Suprapubic skin (tissue), 4 donors: Measurements from ENCODE around the gene TMEM114.

Source experiments
- POLR2A ChIP-seq, 2 donors: fragments of 450-650 bp; IDR thresholded peaks; one replicate each; pipeline ENCODE4 v1.6.1; 2017; ENCODE audit warnings: antibody characterized with exemption in 2 of 2, mild to moderate bottlenecking in 2 of 2, moderate library complexity in 2 of 2
- POLR2AphosphoS5 ChIP-seq, 3 donors: sonication (generic); formaldehyde crosslinking; IDR thresholded peaks; one replicate each; pipeline ENCODE4 v1.6.1; 2017; ENCODE audit warnings: antibody characterized with exemption in 3 of 3
- TF ChIP-seq, protein P1 (sequence below), 2 donors: fragments of 200-600 bp in 1 of 2; fragments of 450-650 bp in 1 of 2; sonication (generic) in 1 of 2; IDR thresholded peaks; one replicate each; pipeline ENCODE4 v1.5.1; 2016 to 2019; ENCODE audit warnings: antibody characterized with exemption in 2 of 2, mild to moderate bottlenecking in 1 of 2, moderate library complexity in 1 of 2

DNA sequence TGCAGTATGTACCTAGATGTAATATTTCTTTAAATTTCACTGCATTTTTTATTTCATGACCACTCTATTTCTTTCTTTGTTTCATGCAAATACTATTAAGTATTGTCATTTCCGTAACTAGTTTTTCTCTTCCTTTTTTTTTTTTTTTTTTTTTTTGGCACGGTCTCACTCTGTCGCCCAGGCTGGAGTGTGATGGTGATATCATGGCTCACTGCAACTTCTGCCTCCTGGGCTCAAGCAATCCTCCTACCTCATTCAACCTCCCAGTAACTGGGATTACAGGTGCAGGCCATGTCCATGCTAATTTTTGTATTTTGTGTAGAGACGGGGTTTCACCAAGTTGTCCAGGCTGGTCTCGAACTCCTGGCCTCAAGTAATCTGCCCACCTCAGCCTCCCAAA lies 70.7 kb downstream of the TMEM114 start:
- TF ChIP-seq POLR2AphosphoS5 (IDR thresholded peaks at IDR 0.05) (no peak), POLR2A (IDR thresholded peaks at IDR 0.05) (no peak)
- TF ChIP-seq, protein P1, sequence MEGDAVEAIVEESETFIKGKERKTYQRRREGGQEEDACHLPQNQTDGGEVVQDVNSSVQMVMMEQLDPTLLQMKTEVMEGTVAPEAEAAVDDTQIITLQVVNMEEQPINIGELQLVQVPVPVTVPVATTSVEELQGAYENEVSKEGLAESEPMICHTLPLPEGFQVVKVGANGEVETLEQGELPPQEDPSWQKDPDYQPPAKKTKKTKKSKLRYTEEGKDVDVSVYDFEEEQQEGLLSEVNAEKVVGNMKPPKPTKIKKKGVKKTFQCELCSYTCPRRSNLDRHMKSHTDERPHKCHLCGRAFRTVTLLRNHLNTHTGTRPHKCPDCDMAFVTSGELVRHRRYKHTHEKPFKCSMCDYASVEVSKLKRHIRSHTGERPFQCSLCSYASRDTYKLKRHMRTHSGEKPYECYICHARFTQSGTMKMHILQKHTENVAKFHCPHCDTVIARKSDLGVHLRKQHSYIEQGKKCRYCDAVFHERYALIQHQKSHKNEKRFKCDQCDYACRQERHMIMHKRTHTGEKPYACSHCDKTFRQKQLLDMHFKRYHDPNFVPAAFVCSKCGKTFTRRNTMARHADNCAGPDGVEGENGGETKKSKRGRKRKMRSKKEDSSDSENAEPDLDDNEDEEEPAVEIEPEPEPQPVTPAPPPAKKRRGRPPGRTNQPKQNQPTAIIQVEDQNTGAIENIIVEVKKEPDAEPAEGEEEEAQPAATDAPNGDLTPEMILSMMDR (IDR thresholded peaks at IDR 0.05) = no peak
